KOPT-K1 (cell line): ENCODE measurements around the gene CAMSAP1.
"Not testable (repeated sequence)": the region's sequence is repeated elsewhere in the genome, so short reads cannot be mapped to it uniquely, and the experiment has no call there.

Experiments used
- H3K27ac ChIP-seq: fragments of 200-600 bp; sonication (generic); 2 replicates; pipeline ENCODE4 v1.5.1; 2016; ENCODE audit warnings: antibody characterized with exemption, mild to moderate bottlenecking, low read depth, low read length; ENCODE audit not compliant: poor library complexity, severe bottlenecking
- H3K36me3 ChIP-seq: fragments of 200-600 bp; sonication (generic); 2 replicates; pipeline ENCODE4 v1.5.1; 2017; ENCODE audit warnings: antibody characterized with exemption, mild to moderate bottlenecking, low read length, moderate library complexity; ENCODE audit not compliant: insufficient read depth
- H3K9me3 ChIP-seq: fragments of 200-600 bp; sonication (generic); 2 replicates; pipeline ENCODE4 v1.5.1; 2017; ENCODE audit warnings: antibody characterized with exemption, low read length, mild to moderate bottlenecking; ENCODE audit not compliant: insufficient read depth, poor library complexity, severe bottlenecking

The CAMSAP1 gene

DNA sequence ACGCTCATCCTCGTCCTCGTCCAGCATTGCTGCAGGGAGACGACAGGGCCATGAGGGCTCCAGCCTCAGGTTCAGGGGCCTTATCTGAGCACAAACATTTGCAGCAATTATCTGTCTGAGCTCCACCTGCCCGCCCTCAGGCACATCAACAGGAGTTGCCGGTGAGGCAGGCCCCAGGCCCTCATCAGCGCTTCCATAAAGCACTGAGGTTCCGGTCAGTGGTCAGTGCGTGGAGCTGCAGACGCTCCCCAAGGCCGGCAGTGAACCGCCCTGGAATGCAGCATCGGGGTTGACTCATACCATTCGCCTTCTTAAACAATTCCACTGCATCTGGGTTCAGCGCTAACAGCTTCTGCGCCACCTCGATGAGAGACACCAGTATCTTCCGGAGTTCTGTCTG, 38.6 kb upstream of the CAMSAP1 start:
- H3K36me3 ChIP-seq: peaks cover 65% of the 10 kb centered on the region
- H3K27ac ChIP-seq: no peak overlapping the region
- H3K9me3 ChIP-seq: no peaks in the 10 kb centered on the region

DNA sequence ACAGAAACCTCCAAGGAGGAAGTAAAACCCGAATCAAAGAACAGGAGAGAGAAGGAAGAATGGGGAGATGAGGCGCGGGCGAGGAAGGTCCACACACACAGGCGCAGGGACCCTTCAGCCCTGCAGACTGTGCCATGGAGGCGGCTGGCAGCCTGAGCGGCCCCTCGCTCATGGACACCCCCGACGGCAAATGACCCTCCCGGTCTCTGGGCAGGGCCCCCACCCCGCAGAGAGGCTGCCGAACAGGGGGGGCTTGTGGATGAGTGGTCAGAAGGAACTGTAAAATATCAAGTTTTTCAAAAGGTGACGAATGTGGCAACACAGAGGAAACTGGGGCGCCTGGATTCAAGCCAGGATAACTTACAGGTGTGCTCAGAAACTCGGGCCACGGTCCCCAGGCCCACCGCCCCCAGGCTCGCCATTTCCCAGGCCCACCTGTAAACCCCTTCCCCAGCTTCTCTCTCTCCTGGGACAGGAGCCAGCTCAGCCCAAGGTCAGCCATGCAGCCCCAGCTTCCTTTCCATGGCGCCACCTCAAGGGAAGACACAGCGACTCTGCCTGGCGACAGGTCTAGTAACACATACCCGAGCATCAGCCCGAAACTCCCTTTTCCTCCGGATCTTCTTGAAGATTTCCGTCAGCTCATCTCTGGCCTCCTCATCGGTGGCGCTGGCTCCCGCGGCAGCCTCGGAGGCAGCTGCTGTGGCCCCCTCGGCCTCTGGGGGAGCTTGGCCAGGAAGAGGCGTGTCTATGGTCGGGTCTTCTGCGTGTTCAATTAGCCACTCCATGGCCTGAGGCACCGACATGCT, 37.3 kb upstream of the CAMSAP1 start:
- no peak overlapping the region for H3K27ac ChIP-seq
- H3K36me3 ChIP-seq: peaks cover 62% of the 10 kb centered on the region
- H3K9me3 ChIP-seq: no peaks in the 10 kb centered on the region

DNA sequence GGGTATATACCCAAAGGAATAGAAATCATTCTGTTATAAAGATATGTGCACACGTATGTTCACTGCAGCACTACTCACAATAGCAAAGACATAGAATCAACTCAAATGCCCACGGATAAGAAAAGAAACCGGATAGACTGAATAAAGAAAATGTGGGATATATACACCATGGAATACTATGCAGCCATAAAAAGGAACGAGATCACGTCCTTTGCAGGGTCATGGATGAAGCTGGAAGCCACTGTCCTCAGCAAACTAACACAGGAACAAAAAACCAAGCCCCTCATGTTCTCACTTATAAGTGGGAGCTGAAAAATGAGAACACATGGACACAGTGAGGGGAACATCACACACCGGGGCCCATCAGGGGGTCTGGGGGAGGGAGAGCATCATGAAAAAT, 36.3 kb upstream of the CAMSAP1 start:
- peaks cover 71% of the 10 kb centered on the region for H3K36me3 ChIP-seq
- not testable (repeated sequence) for H3K9me3 ChIP-seq, H3K27ac ChIP-seq

DNA sequence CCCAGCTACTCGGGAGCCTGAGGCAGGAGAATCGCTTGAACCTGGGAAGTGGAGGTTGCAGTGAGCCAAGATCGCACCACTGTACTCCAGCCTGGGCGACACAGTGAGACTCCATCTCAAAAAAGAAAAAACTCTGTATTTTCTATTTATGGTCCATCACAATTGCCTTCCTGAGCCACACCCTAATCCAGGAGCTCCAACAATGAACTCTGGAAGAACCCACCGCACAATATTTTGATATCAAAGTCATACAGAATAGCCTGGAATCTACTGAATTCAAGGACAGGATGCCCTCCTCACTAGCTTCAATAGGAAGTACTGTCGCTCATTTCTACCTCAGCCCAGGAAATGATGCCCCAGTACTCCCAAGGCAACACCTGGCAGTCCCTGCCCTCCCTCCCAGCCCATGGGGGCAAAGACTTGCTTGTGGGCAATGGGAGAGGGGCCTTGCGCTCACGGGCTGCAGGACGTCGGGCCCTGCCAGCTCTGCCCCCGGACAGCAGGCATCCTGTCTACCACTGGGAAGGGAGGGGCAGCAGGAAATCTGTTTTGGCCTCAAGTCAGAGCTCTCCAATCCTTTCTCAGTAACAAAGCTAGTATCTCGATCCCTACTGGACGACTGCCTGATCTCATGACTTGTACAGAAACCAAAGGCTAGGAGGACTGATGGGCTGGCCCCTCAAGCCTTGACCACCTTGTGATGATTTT, 34.1 kb upstream of the CAMSAP1 start:
- no peaks in the 10 kb centered on the region for H3K9me3 ChIP-seq
- no peak overlapping the region for H3K27ac ChIP-seq
- peaks cover 74% of the 10 kb centered on the region for H3K36me3 ChIP-seq

DNA sequence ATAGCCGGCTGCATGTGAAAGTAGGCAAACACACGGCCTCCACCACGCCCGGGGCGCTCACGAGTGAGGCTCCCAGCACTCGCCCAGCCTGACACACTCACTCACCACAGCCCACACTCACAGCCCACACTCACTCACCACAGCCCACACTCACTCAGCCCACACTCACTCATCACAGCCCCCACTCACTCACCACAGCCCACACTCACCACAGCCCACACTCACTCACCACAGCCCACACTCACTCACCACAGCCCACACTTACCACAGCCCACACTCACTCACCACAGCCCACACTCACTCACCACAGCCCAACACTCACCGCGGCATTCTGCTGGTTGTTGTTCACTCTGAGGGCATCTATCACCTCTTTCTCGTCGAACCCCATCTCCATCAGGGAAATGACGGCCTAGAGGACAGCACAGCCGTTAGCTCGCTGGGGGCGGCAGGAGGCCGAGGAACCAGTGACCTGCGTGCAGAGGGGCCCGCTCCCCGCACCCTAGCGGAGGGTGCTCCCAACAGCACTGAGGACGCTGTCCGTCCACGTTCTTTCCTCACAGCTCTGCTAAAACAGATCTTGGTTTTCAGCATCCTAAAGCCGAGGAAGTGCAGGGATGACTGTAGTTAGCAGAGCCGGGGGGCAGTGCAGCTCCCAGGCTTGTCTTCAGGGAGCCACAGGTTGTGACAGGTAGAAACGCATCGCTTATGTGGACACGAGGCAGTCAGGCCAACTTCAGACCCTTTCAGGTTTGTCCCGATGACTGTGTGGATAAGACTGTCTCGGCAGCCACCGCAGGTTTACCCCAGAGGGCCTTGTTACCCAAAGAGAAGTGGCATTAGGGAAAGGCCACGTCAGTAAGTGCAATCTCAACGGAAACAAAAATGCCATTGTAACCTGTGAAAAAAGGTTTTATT, 32.3 kb upstream of the CAMSAP1 start:
- H3K36me3 ChIP-seq: peaks cover 65% of the 10 kb centered on the region

DNA sequence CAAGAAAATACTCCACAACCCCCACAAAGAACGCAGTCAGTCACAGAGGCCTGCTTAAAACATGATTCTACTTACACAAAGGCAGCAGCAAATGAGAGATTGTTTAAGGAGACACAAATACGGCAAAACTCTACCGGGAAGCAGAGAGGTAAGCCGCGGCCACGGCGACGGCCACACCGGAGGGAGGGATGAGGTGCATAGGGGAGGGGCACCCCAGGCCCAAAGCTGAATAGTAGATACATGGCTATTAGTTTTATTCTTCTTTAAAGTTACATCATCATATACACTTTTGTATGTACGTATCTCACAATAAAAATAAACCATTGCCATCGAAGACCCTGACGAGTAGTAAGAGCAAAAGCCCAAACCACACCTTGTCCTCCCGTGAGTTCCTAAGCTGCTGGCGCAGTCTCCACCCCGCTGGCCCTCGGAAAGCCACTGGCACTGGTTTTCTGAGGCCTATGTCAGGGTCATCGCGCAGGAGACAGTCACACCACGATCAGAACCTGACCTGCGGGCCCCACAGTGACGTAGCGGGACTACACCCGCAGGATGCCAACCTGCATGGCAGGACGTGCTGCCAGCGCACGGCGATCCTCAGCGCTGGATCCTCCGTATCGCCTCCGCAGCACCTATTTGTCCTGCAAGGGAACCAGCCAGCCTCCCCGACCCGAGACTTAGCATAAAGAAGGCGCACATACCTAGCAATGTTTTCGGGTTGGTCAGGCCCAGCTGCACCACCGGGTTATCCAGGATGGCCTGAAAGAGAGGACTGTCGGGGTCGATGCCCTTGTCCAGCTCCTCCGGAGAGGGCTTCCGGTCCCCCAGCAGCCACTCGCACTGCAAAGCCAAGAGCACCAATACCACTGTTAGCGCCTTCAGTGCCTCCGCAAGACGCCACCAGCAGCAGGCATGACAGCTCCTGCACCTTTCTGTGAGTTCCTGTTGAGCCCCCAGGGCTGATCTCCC, 30.5 kb upstream of the CAMSAP1 start:
- no peak overlapping the region for H3K27ac ChIP-seq
- no peaks in the 10 kb centered on the region for H3K9me3 ChIP-seq
- peaks cover 67% of the 10 kb centered on the region for H3K36me3 ChIP-seq

More for the DNA sequence above, 32.3 kb upstream of the CAMSAP1 start:
- H3K27ac ChIP-seq: no peak overlapping the region
- no peaks in the 10 kb centered on the region for H3K9me3 ChIP-seq

DNA sequence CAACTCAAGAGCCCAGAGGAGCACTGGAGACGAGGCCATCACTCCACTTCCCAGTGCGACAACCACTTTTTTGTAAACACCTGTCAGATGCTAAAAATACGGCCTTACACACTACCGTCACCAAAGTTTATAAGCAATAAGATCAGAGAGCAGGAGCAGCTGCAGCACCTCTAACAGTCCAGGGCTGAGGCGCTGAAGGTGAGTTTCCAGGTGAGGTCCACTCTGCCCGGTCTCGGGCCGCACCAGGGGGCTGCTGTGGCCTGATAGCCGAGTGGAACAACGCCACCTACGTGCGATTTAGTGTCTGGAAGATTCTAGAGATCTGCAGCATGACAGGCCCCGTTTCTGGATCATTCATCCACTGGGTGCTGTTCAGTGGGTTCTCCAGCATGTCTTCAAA, 25.8 kb upstream of the CAMSAP1 start:
- Histone ChIP-seq H3K36me3 (peaks cover 52% of the 10 kb centered on the region), H3K9me3 (no peaks in the 10 kb centered on the region), H3K27ac (no peak overlapping the region)

DNA sequence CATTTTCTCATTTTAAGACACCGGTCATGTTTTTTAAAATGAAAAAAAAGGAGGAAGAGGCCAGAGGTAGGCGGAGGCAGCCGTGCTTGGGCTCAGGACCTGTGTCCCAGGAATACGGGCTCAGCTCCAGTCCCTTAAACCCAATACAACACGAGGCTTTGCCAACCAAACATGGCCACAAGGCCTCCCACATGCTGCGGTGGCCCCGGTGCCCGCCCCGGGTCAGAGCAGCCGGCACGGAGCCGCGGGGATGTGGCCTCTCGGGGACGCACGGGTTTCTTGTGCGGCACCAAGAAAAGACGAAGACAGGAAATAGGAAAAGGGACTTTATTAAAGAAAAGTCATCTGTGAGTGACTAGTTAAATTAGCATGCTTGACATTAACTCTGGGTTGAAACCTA, 25.3 kb upstream of the CAMSAP1 start:
- Histone ChIP-seq H3K27ac (no peak overlapping the region), H3K36me3 (peaks cover 47% of the 10 kb centered on the region), H3K9me3 (no peaks in the 10 kb centered on the region)

DNA sequence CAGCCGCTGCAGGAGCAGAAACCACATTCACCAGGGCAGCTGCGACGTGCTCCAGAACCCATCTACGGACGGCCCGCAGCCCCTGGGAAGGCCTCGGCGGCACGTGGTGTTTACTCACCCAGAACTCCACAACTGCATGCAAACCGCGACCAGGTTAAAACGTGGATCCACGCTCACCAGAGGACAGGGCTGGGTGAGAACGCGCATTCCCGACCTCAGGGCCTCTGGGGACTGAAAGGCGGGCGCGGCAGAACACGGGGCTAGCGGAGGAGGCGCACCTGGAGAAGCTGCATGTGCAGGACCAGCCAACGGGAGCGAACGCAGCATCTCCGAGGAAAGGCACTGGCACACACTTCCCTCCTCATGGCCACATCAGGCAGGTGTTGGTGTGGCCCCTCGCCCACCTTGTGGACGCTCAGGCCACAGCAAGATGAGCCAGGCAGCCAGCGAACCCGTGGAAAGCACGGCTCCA, 24.0 kb upstream of the CAMSAP1 start:
- Histone ChIP-seq H3K36me3 (peaks cover 35% of the 10 kb centered on the region), H3K27ac (no peak overlapping the region), H3K9me3 (no peaks in the 10 kb centered on the region)

DNA sequence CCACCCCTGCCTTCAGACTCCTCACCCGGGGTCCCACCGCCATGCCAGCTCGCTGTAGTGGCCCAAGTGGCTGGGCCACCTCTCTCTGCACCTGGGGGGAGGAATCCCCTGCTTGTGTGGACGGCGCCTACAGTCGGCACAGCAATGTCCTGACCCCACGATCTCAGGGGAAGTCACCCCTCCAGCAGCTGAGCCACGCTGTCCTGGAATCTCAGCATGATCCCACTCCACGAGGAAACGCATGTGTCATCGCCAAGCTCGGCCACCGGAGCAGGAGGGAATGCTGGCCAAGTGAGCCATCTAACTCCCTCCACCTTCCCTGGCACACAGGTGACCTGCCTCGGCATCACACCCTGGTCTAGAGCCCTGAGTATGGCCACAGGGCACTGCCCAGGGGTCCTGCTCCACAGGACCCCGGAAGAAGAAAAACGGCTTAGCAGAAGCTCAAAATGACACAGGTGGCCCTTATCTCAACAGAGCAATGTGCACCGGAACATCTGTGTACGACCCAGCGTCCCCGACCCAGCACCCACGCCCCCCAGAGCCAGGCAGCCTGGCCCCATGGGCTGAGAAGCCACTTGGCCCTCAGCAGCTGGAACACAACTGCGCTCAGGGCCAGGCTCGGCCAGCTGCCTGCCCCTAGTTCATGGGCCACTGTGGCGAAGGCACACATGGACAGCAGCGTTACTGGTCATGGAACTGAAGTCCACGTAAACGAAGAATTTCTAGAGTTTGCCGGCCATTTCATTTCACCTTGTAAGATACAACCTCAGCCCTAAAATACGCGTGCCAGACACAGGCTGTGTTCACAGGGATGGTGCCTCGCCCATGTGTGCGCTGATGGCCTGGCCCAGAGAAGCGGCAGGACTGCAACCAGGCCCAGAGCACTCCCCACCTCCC, 23.4 kb upstream of the CAMSAP1 start:
- Histone ChIP-seq H3K27ac (no peak overlapping the region), H3K36me3 (peaks cover 35% of the 10 kb centered on the region), H3K9me3 (no peaks in the 10 kb centered on the region)

DNA sequence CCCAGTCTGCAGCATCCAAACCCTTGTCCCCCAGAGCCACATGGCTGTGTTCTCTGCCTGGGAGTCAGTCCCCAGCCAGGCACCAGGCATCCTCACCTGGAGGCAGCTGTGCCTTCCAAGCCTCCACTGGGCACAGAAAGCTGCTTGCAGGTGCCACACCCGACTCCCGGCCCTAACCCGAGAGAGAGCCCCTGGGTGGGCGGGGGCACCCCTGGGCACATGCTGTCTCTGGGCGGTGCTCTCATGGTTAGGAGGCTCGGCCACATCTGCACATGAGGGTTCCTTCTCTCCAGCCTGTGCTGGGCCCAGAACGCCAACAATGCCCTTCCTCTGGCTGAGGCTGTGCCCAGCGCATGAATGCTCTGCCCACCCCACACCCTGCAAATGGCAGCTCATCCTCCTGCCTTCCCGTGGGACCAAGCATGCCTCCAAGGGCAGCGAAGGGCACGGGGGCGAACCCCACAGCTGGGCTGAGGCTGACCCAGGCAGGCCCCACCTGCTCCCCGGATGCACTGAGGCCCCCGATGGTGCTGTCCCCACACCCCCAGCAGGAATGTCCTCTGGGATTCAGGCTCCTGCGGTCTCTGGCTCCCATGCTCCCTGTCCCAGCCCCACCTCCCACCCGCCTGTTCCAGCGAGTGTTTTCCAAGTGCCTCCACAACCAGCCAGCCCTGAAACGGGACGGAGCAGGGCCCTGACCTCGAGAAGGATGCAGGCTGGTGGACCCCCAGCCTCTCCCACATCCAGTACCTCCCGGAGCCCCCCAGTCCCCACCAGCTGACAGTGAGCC, 22.5 kb upstream of the CAMSAP1 start:
- Histone ChIP-seq H3K27ac (no peak overlapping the region), H3K36me3 (peaks cover 28% of the 10 kb centered on the region)

DNA sequence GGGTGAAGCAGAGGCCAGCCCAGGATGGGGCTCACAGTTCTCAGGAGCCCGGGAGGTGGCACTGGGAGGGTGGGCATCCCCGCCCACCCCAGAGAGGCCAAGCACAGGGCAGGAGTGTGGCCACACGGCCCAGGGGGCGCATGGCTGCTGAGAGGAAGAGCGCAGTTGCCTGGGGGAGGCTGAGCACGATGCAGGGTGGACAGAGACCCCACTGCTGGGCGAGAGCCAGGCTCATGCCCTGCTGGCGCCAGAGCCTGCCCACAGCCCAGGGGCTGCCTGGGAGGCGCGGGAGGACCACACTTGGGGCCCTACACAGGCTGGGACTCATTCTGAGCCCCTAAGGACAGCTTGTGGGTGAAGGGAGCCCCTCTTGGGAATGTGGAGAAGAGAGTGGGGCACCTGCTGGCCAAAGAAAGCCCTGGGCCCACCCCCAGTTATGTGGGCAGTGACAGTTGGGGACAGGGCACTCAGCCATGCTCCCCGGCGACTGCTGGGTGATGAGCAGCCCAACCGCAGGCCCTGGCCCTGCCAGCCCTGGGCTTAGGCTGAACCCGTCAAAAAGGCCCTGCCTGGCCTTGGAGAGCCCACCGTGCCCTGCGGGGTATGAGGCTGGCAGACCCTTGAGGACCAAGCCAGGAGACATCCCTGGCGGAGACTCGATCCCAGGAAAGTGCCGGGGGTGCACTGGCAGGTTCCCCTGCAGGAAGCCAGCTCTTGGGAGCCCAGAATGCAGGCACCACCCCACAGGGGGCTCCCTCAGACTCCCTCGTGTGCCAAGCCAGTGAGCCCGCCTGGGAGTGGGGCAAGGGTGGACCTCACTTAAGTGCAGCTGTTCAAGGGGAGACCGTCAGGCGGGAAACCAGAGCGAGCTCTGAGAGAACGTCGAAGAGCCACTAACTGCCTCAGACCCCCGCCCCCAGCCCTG, 21.6 kb upstream of the CAMSAP1 start:
- Histone ChIP-seq H3K36me3 (peaks cover 23% of the 10 kb centered on the region), H3K27ac (no peak overlapping the region), H3K9me3 (no peaks in the 10 kb centered on the region)

More for the DNA sequence above, 22.5 kb upstream of the CAMSAP1 start:
- no peaks in the 10 kb centered on the region for H3K9me3 ChIP-seq
